AG04450 (cell line): ENCODE data around the gene CMSS1. TPM values are rescaled to one million over a fixed set of nuclear protein-coding genes. Genes with fewer than 3 reads are reported as not detected.

Source experiments
- CTCF ChIA-PET: fragments of 300-600, 350-600 bp; formaldehyde crosslinking; extraction: SDS; loops from one replicate; lab custom pipeline; 2022; ENCODE audit warnings: antibody characterized with exemption, inconsistent platforms; lab: Charles Lee
- POLR2A ChIA-PET: fragments of 350-600 bp; formaldehyde crosslinking; extraction: SDS; loops from one replicate; lab custom pipeline; 2021; ENCODE audit warnings: antibody characterized with exemption, inconsistent platforms; lab: Yijun Ruan, JAX
- DNase-seq: peaks from one replicate; pipeline ENCODE4 v3.0.0-alpha.2; 2011; ENCODE audit warnings: low read depth, low spot score
- H3K27ac ChIP-seq: one replicate; pipeline ENCODE4 v1.5.1; 2012; ENCODE audit warnings: low read depth, low read length, control low read depth
- H3K27me3 ChIP-seq: one replicate; pipeline ENCODE4 v1.6.0; 2012; ENCODE audit warnings: low read length; ENCODE audit not compliant: control insufficient read depth, insufficient read depth
- H3K4me3 ChIP-seq: 2 replicates; pipeline ENCODE4 v1.5.1; 2011; ENCODE audit warnings: mild to moderate bottlenecking, low read depth, low read length, control low read depth
- H3K9me3 ChIP-seq: 2 replicates; pipeline ENCODE4 v1.5.1; 2012; ENCODE audit warnings: low read length; ENCODE audit not compliant: control insufficient read depth, insufficient read depth
- polyA plus RNA-seq: library from polyadenylated mRNA; depleted of rRNA; stranded (reverse); fragments of >200 nt; gene quantifications from 2 replicates; pipeline ENCODE4 v1.2.3, GENCODE V29; 2011
- TF ChIP-seq, protein P1 (sequence below): IDR thresholded peaks from 2 replicates; pipeline ENCODE4 v1.5.1; 2011; ENCODE audit warnings: low read depth, low read length, control low read depth, inconsistent platforms

The CMSS1 gene
- polyA plus RNA-seq, 1 experiment = 15.7 TPM

DNA sequence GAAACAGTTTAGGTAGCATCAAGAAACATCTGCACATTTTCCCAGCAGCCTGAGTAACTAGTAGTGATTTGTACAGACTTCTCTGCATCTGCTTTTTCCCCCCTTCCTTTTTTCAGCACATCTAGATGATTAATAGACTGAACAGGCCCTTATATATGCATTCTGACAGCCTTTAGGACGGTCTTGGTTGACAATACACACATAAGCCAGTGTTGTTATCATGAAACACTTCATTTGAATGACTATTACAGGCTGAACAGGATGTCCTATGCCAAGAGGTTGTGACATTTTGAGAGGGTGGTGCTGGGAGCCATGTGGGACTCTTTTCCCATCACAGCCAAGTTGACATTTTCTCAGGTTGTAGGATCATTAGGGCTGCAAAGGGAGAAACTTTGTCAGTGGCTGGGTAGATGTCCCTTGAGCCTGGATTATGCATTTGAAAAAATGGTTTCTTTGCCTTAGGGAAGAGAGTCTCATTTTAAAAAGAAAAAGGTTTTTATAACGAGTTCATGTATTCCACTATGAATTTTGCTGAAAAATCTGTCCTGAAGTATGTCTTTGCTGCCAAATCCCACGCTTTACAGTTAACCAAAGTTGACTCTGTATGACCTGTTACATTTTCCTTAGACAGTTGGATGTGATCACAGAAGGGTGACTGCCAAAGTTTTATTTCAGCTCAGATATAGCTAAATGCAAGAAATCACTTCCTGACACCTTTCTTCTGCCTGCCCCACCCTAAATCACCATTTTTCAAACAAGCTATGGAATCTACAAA, 223.0 kb downstream of the CMSS1 start:
- no peak overlapping the region for H3K4me3 ChIP-seq
- CTCF ChIA-PET = interaction anchor here (2.7 to 4.2 kb wide), 2 partner anchors 197 to 214 kb away, joined by 14 to 19 read pairs; no protein-coding TSS in a partner anchor
- DNase-seq = no peak
- H3K9me3 ChIP-seq = no peaks in the 10 kb centered on the region
- peak overlapping the region; percentile 91 for H3K27ac ChIP-seq
- no peaks in the 10 kb centered on the region for H3K27me3 ChIP-seq
- POLR2A ChIA-PET = interaction anchor here (1.1 to 1.5 kb wide), 2 partner anchors 140 to 220 kb away, joined by 3 to 5 read pairs; partner anchors contain the start of gene TBC1D23
- TF ChIP-seq, protein P1, sequence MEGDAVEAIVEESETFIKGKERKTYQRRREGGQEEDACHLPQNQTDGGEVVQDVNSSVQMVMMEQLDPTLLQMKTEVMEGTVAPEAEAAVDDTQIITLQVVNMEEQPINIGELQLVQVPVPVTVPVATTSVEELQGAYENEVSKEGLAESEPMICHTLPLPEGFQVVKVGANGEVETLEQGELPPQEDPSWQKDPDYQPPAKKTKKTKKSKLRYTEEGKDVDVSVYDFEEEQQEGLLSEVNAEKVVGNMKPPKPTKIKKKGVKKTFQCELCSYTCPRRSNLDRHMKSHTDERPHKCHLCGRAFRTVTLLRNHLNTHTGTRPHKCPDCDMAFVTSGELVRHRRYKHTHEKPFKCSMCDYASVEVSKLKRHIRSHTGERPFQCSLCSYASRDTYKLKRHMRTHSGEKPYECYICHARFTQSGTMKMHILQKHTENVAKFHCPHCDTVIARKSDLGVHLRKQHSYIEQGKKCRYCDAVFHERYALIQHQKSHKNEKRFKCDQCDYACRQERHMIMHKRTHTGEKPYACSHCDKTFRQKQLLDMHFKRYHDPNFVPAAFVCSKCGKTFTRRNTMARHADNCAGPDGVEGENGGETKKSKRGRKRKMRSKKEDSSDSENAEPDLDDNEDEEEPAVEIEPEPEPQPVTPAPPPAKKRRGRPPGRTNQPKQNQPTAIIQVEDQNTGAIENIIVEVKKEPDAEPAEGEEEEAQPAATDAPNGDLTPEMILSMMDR = no peak

DNA sequence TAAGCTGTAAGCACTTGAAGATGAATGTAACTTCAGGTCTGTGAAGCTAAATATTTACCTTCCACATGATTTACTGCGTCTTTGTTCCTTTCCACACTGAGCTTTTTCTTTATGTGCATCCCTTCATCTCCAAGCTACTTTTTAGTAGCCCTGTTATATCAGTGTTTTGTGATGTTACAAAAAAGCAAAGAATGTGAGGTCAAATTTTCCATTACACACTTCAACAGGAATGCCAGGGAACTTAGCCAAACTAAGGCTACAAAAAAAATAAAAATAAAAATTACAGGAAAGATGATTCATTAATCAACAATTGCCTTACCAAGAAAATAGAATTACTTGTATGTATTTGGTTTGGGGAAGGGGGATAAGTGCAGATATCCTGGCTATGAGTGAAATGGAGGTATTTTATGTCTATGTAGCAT, 223.7 kb downstream of the CMSS1 start:
- ChIA-PET POLR2A (interaction anchor here (0.7 to 1.5 kb wide), 4 partner anchors 38 to 220 kb away, joined by 3 to 5 read pairs (median 4); partner anchors contain the start of gene TBC1D23), CTCF (interaction anchor here (1.3 to 4.2 kb wide), 3 partner anchors 190 to 213 kb away, joined by 3 to 19 read pairs (median 14); no protein-coding TSS in a partner anchor)
- Histone ChIP-seq H3K27me3 (no peaks in the 10 kb centered on the region), H3K27ac (peak overlapping the region; percentile 92), H3K4me3 (no peak overlapping the region), H3K9me3 (no peaks in the 10 kb centered on the region)
- TF ChIP-seq, protein P1 = no peak
- peak; percentile 77 for DNase-seq

- POLR2A ChIA-PET = interaction anchor here (0.5 to 1.4 kb wide), 6 partner anchors 9 to 167 kb away, joined by 3 to 4 read pairs (median 4); no protein-coding TSS in a partner anchor
- peak; percentile 78 for DNase-seq
- TF ChIP-seq, protein P1 = no peak
- Histone ChIP-seq H3K27ac (peak overlapping the region; percentile 95), H3K4me3 (no peak overlapping the region), H3K27me3 (no peaks in the 10 kb centered on the region), H3K9me3 (no peaks in the 10 kb centered on the region)
- CTCF ChIA-PET = interaction anchor here (1.0 to 4.2 kb wide), 5 partner anchors 26 to 212 kb away, joined by 3 to 19 read pairs (median 4); no protein-coding TSS in a partner anchor
Measured at GRCh38 chr3:100042166-100042981, 224.7 kb downstream of the CMSS1 start.

GRCh38 chr3:100043271-100043670, 225.6 kb downstream of the CMSS1 start:
- POLR2A ChIA-PET = interaction anchor here (0.7 to 1.4 kb wide), 3 partner anchors 10 to 33 kb away, joined by 3 to 4 read pairs (median 3); no protein-coding TSS in a partner anchor
- no peaks in the 10 kb centered on the region for H3K27me3 ChIP-seq
- H3K9me3 ChIP-seq = no peaks in the 10 kb centered on the region
- H3K27ac ChIP-seq = peak overlapping the region; percentile 95
- CTCF ChIA-PET = interaction anchor here (0.6 to 4.2 kb wide), 3 partner anchors 31 to 211 kb away, joined by 4 to 19 read pairs (median 14); no protein-coding TSS in a partner anchor
- no peak for DNase-seq
- no peak overlapping the region for H3K4me3 ChIP-seq
- TF ChIP-seq, protein P1 = no peak
